ENCODE data around the gene NTM. TPM values are rescaled to one million over a fixed set of nuclear protein-coding genes. Genes with fewer than 3 reads are reported as not detected.

Gene NTM
- polyA plus RNA-seq, 1 experiment, result 33.6 TPM

DNA sequence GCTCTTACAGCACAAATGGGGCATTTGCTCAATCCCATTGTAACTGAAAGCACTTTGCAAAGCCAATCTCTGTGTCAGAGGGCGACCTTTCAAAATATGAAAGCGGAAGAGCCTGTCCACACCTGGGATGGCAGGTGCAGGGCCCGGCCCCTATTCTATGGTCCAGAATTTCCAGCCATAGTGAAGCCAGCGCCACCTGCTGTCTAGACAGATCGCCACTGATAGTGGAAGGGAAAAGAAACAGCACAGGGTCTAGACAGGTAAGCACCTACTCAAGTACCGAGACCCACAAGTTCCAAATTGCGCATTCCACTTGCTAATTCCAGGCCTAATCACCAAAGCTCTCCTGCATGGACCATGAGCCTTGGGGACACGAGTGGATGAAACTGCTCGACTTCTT is 141.4 kb downstream of the NTM start:
- no peak for DNase-seq (ENCODE audit: low read depth)
- CTCF ChIA-PET, result interaction anchor here (0.7 to 3.1 kb wide), 6 partner anchors 11 to 453 kb away, joined by 3 to 16 read pairs (median 4); no protein-coding TSS in a partner anchor
- Histone ChIP-seq H3K36me3 (ENCODE audit: control insufficient read depth, insufficient read depth, low read length) (no peaks in the 10 kb centered on the region), H3K27me3 (ENCODE audit: control insufficient read depth, insufficient read depth, low read length) (no peaks in the 10 kb centered on the region), H3K4me3 (ENCODE audit: low read depth, low read length) (no peak overlapping the region)
- TF ChIP-seq, protein P1, sequence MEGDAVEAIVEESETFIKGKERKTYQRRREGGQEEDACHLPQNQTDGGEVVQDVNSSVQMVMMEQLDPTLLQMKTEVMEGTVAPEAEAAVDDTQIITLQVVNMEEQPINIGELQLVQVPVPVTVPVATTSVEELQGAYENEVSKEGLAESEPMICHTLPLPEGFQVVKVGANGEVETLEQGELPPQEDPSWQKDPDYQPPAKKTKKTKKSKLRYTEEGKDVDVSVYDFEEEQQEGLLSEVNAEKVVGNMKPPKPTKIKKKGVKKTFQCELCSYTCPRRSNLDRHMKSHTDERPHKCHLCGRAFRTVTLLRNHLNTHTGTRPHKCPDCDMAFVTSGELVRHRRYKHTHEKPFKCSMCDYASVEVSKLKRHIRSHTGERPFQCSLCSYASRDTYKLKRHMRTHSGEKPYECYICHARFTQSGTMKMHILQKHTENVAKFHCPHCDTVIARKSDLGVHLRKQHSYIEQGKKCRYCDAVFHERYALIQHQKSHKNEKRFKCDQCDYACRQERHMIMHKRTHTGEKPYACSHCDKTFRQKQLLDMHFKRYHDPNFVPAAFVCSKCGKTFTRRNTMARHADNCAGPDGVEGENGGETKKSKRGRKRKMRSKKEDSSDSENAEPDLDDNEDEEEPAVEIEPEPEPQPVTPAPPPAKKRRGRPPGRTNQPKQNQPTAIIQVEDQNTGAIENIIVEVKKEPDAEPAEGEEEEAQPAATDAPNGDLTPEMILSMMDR (IDR thresholded peaks at IDR 0.05; ENCODE audit: insufficient read depth, low read depth, low read length), result peak; percentile 50
- POLR2A ChIA-PET, result no interaction called here

DNA sequence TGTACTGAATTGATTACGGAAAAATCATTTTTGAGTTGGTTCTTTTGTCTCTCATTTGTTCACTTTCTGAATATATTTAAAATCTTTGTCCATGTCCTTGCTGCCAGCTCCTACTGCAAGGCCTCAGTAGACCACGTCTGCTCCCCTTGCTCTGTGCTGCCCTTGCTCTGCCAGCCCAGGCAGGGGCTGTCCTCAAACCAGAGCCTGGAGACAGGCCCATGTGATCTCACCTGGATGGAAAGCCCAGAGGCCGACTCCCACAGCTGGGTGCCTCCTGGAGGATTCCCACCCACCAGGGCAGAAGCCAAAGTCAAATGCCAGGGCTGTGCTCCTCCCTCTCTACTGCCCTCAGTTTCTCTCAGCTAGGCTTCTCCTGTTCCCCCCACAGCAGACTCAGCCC is 141.8 kb downstream of the NTM start:
- TF ChIP-seq, protein P1 (IDR thresholded peaks at IDR 0.05; ENCODE audit: insufficient read depth, low read depth, low read length), result no peak
- Histone ChIP-seq H3K36me3 (ENCODE audit: control insufficient read depth, insufficient read depth, low read length) (no peaks in the 10 kb centered on the region), H3K4me3 (ENCODE audit: low read depth, low read length) (no peak overlapping the region), H3K27me3 (ENCODE audit: control insufficient read depth, insufficient read depth, low read length) (no peaks in the 10 kb centered on the region)
- CTCF ChIA-PET, result interaction anchor here (0.6 to 3.1 kb wide), 6 partner anchors 10 to 454 kb away, joined by 3 to 16 read pairs (median 4); no protein-coding TSS in a partner anchor
- no peak for DNase-seq (ENCODE audit: low read depth)
- POLR2A ChIA-PET, result no interaction called here

DNA sequence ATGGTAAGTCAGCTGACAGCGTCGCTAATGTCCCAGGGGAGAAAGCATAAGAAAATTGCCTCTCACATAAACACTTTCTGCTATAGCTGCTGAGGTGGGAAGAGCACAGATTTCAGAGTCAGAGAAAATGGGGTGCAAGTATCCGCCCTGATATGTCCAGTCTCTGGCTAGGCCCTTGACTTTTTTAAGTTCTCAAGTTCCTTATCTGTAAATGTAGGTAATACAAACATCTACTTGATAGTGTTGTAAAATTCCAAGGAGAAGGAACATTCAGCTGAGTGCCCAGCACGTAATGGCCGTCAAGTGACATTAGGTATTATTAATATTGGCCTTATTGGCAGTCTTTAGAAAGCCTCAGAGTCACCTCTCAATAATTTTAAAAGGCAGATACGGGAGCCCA is 143.6 kb downstream of the NTM start:
- TF ChIP-seq, protein P1 (IDR thresholded peaks at IDR 0.05; ENCODE audit: insufficient read depth, low read depth, low read length), result no peak
- H3K36me3 ChIP-seq (ENCODE audit: control insufficient read depth, insufficient read depth, low read length), result no peaks in the 10 kb centered on the region
- POLR2A ChIA-PET, result no interaction called here
- DNase-seq (ENCODE audit: low read depth), result no peak
- no peaks in the 10 kb centered on the region for H3K27me3 ChIP-seq (ENCODE audit: control insufficient read depth, insufficient read depth, low read length)
- CTCF ChIA-PET, result interaction anchor here (0.8 to 3.1 kb wide), 3 partner anchors 160 to 492 kb away, joined by 3 to 16 read pairs (median 3); no protein-coding TSS in a partner anchor
- no peak overlapping the region for H3K4me3 ChIP-seq (ENCODE audit: low read depth, low read length)

DNA sequence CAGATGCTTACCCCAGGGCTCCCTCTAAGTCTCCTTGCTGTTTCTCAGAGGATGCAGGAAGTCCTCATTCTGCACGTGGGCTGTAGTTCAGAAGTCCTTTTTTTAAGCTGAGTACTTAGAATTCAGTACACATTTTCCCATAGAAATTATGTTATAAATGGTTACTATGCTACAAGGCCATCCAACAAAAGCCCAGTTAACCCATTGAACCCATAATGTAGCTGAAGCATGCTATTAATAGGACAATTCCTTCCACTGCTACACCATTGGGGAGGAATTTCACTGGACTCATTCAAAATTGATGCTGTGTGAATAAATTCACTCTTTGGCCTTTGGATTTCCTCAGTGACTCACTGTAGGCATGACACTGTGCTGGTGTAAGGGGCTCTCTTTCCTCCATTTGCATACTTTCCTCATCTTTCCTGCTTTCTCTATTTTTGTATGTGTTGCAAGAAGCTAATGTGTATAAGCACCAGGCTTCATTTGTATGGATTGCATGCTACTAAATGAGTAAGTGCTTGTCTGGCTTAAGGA is 148.0 kb downstream of the NTM start:
- Histone ChIP-seq H3K36me3 (ENCODE audit: control insufficient read depth, insufficient read depth, low read length) (no peaks in the 10 kb centered on the region), H3K4me3 (ENCODE audit: low read depth, low read length) (no peak overlapping the region), H3K27me3 (ENCODE audit: control insufficient read depth, insufficient read depth, low read length) (no peaks in the 10 kb centered on the region)
- DNase-seq (ENCODE audit: low read depth), result no peak
- ChIA-PET CTCF (interaction anchor here (0.9 kb wide), 1 partner anchor 10 kb away, joined by 3 read pairs; no protein-coding TSS in a partner anchor), POLR2A (no interaction called here)
- TF ChIP-seq, protein P1 (IDR thresholded peaks at IDR 0.05; ENCODE audit: insufficient read depth, low read depth, low read length), result no peak

DNA sequence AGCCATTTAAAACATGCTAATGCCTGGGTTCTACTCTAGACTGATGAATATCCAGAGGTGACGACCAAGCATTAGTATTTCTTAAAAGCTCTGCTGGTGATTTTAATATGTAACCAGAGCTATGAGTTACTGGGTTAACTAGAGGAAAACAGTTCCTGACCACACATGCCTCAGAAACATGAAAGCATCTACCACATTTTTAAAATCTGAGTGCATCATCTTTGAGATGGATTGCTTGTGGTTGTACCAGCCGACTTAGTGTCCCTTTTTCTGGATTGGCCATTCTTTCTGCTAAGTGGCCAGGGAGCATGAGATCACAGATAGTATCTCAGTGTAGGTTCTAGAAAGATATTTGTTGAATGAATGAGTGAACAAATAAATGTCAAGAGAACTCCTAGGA is 152.4 kb downstream of the NTM start:
- TF ChIP-seq, protein P1 (IDR thresholded peaks at IDR 0.05; ENCODE audit: insufficient read depth, low read depth, low read length), result no peak
- no peaks in the 10 kb centered on the region for H3K36me3 ChIP-seq (ENCODE audit: control insufficient read depth, insufficient read depth, low read length)
- ChIA-PET POLR2A (no interaction called here), CTCF (interaction anchor here (1.2 kb wide), 1 partner anchor 11 kb away, joined by 4 read pairs; no protein-coding TSS in a partner anchor)
- DNase-seq (ENCODE audit: low read depth), result no peak
- 0 out of 2 replicates have a peak, but pooled peaks cover 1% of the 10 kb centered on the region for H3K27me3 ChIP-seq (ENCODE audit: control insufficient read depth, insufficient read depth, low read length)
- H3K4me3 ChIP-seq (ENCODE audit: low read depth, low read length), result no peak overlapping the region

Data from BJ (cell line).